NCI-H345 treated with DMSO at 0.1 percent for 48 hours (cell line): ENCODE measurements around the gene GAGE13.
"Not testable (repeated sequence)": the region's sequence is repeated elsewhere in the genome, so short reads cannot be mapped to it uniquely, and the experiment has no call there.

Source experiments
- DNase-seq: peaks from one replicate; lab custom pipeline; 2025; ENCODE audit not compliant: unreplicated experiment; lab: John Stamatoyannopoulos, UW

The GAGE13 gene

GRCh38 chrX:49330421-49330820 lies 961 bp upstream of the GAGE13 start:
- not testable (repeated sequence) for DNase-seq

DNA sequence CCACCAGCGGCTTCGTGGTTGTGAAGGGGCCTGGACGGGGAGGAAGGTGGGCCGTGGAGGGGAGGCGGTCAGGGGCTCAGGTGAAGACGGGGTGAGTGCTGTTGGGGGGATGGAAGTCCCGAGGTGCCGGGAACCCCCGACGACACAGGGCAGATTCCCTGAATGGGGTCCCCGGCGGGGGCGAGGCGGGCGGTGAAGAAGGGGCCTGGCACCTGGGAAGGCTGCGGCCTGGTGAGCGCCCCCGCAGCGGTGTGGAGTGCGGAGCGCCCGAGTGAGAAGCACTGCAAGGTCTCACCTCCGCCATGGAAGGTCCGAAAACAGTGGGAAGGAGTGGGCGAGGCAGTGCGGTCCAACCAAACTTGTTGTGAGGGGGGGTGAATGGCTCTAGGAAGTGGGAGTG lies 459 bp downstream of the GAGE13 start:
- DNase-seq, result not testable (repeated sequence)

DNA sequence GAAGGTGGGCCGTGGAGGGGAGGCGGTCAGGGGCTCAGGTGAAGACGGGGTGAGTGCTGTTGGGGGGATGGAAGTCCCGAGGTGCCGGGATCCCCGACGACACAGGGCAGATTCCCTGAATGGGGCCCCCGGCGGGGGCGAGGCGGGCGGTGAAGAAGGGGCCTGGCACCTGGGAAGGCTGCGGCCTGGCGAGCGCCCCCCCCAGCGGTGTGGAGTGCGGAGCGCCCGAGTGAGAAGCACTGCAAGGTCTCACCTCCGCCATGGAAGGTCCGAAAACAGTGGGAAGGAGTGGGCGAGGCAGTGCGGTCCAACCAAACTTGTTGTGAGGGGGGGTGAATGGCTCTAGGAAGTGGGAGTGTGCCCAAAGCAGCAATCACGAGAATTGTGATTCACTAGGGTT lies 10.1 kb downstream of the GAGE13 start:
- DNase-seq, result not testable (repeated sequence)

GRCh38 chrX:49344496-49345175 lies 13.3 kb downstream of the GAGE13 start:
- not testable (repeated sequence) for DNase-seq

DNA sequence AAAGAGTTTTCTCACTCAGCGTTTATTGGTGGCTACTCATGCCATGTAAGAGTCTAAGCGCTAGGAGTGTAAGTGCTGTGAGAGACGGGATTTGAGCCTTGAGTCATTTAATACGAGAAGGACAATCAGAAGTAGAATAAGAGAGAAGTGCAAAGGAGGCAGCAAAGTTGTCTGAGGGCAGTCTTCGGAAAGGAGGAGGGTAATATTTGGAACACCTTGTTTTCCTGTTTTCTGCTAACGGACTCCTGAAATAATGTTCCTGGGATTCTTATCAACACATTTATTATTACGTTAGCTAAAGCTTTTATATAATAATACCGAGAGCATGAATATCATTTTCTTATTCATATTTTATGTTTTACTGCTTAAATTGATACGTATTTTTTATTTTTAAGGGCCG lies 14.0 kb downstream of the GAGE13 start:
- not testable (repeated sequence) for DNase-seq

DNA sequence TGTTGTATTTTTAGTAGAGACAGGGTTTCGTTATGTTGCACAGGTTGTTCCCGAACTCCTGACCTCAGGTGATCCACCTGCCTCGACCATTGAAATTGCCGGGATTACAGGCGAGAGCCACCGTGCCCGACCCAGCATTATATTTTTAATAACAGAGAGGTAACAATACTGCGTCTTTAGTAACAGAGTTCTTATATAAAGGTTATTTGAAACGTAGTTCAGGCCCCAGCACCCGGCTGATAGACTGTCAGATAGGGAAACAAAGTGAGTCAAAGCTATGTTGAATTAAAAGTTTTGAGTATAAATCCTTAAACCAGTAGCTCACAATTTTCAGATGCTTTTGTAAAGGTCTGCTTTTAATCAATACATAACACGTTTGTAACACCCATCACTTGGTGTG lies 14.8 kb downstream of the GAGE13 start:
- not testable (repeated sequence) for DNase-seq
